Pulmonary artery endothelial cell (primary cell): ENCODE data around the gene PROK1. TPM values are rescaled to one million over a fixed set of nuclear protein-coding genes. Genes with fewer than 3 reads are reported as not detected.

Experiments used
- total RNA-seq: library from RNA; depleted of rRNA; stranded (reverse); fragments of >200 nt; gene quantifications from 2 replicates; pipeline ENCODE4 v1.2.3, GENCODE V29; 2014

PROK1 gene
- total RNA-seq, 1 donor from 2014 or later, result not detected

Other genes with a start within 250 kb of the PROK1 start
- gene KCNC4, start 240.8 kb upstream of the PROK1 start, total RNA-seq, result 6.8 and 7.5 TPM in 2 replicates
- gene RBM15, start 111.8 kb upstream of the PROK1 start, total RNA-seq, result 41.4 and 56.3 TPM in 2 replicates
- 15.3 and 19.4 TPM in 2 replicates for gene SLC16A4, start 60.1 kb upstream of the PROK1 start, total RNA-seq
- 80.0 and 97.7 TPM in 2 replicates for gene LAMTOR5, start 43.5 kb upstream of the PROK1 start, total RNA-seq
- gene KCNA10, start 68.0 kb downstream of the PROK1 start, total RNA-seq, result not detected in 2 replicates
- gene KCNA2, start 155.2 kb downstream of the PROK1 start, total RNA-seq, result not detected in 2 replicates
- not detected in 2 replicates for gene KCNA3, start 223.8 kb downstream of the PROK1 start, total RNA-seq